Suprapubic skin (tissue), 3 donors: ENCODE measurements around the gene CHL1.

Experiments used
- POLR2A ChIP-seq, 2 donors: fragments of 450-650 bp; IDR thresholded peaks; one replicate each; pipeline ENCODE4 v1.6.1; 2017; ENCODE audit warnings: antibody characterized with exemption in 2 of 2, mild to moderate bottlenecking in 2 of 2, moderate library complexity in 2 of 2
- TF ChIP-seq, protein P1 (sequence below), 2 donors: fragments of 200-600 bp in 1 of 2; fragments of 450-650 bp in 1 of 2; sonication (generic) in 1 of 2; IDR thresholded peaks; one replicate each; pipeline ENCODE4 v1.5.1; 2016 to 2019; ENCODE audit warnings: antibody characterized with exemption in 2 of 2, mild to moderate bottlenecking in 1 of 2, moderate library complexity in 1 of 2

DNA sequence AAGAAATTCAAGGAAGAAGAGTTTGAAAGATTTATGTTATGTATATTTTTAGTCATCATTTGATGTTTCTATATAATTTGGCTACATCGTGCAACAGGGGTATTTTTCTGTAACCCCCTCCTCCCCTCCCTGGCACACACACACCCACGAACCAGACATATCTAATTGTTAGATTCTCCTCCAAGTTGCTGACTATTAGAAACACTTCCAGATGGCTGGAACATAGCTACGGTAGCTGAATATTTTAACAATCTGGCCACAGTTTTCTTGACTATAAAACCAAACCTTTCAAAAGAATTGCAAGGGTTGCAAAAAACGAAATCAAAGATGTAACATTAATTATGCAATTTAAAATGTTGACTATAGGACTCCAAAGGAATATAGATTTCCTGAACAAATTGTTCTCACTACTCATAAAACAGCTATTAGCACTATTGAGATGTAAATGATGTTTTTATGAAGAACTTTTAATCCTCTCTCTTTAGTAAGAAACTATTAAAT, 154.4 kb downstream of the CHL1 start:
- TF ChIP-seq, protein P1, sequence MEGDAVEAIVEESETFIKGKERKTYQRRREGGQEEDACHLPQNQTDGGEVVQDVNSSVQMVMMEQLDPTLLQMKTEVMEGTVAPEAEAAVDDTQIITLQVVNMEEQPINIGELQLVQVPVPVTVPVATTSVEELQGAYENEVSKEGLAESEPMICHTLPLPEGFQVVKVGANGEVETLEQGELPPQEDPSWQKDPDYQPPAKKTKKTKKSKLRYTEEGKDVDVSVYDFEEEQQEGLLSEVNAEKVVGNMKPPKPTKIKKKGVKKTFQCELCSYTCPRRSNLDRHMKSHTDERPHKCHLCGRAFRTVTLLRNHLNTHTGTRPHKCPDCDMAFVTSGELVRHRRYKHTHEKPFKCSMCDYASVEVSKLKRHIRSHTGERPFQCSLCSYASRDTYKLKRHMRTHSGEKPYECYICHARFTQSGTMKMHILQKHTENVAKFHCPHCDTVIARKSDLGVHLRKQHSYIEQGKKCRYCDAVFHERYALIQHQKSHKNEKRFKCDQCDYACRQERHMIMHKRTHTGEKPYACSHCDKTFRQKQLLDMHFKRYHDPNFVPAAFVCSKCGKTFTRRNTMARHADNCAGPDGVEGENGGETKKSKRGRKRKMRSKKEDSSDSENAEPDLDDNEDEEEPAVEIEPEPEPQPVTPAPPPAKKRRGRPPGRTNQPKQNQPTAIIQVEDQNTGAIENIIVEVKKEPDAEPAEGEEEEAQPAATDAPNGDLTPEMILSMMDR (IDR thresholded peaks at IDR 0.05) = no peak
- TF ChIP-seq POLR2A (IDR thresholded peaks at IDR 0.05) = no peak
